HL-60/S4 treated with retinoic acid at 250 ng/mL for 4 days and 3 days (cell line): ENCODE measurements around the gene RIOK2.
"Not testable (repeated sequence)": the region's sequence is repeated elsewhere in the genome, so short reads cannot be mapped to it uniquely, and the experiment has no call there.

Source experiments
- in situ Hi-C: fragments of 300-500 bp; cut with MboI; formaldehyde crosslinking; loops from 2 replicates; pipeline ENCODE4 v1.7.0; 2022; ENCODE audit warnings: low sequenced_read_pairs

RIOK2 gene

GRCh38 chr5:97171703-97172102 lies 11.3 kb downstream of the RIOK2 start:
- in situ Hi-C loops: loop anchor here (25.0 kb wide), 2 partner anchors 284 to 409 kb away; partner anchors contain the start of gene ERAP2

GRCh38 chr5:97167435-97167834 lies 15.6 kb downstream of the RIOK2 start:
- in situ Hi-C loops: loop anchor here (25.0 kb wide), 2 partner anchors 280 to 405 kb away; partner anchors contain the start of gene ERAP2

- in situ Hi-C loops: loop anchor here (25.0 kb wide), 2 partner anchors 278 to 403 kb away; partner anchors contain the start of gene ERAP2
These were observed 17.3 kb downstream of the RIOK2 start for GRCh38 chr5:97165726-97166125.

DNA sequence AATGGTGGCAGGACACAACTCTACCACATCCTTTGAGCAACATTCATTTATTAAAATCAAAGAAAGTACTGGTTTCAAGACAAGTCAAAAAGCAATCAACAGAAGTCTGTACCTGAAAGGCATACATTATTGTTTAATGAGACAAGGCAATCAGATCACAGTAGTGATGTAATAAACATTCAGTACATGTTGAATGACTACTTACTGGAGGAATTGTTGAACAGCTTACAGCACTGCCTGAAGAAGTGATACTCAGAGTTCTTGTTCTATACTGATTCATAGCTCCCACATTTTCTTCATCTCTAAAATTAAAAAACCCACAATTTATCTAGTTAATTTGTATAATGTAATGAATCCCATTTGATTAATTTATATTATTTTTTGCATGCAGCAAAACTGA lies 18.2 kb downstream of the RIOK2 start:
- in situ Hi-C loops: loop anchor here (25.0 kb wide), 2 partner anchors 278 to 403 kb away; partner anchors contain the start of gene ERAP2

GRCh38 chr5:97163790-97164285 lies 19.2 kb downstream of the RIOK2 start:
- in situ Hi-C loops: loop anchor here (25.0 kb wide), 2 partner anchors 277 to 402 kb away; partner anchors contain the start of gene ERAP2

DNA sequence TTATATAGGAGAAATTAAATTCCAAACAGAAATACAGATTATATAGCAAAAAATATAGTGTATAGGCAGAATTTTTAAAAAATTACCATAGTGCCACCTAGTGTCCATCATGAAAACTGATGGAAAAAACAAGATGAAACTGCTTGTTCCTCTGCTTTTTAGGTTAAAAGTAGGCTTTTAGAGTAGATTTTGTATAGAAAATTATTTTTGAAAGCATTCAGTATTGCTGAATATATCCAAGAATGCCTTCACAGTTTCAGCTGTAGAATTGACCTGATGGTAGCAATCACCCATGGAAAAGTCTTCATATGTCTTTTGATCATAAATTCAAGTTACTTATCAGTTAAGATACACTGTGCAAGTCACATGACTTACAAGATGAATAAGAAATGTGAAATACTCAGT lies 19.7 kb downstream of the RIOK2 start:
- in situ Hi-C loops: loop anchor here (25.0 kb wide), 2 partner anchors 276 to 401 kb away; partner anchors contain the start of gene ERAP2

- in situ Hi-C loops: loop anchor here (25.0 kb wide), 2 partner anchors 275 to 400 kb away; partner anchors contain the start of gene ERAP2
These were observed 21.0 kb downstream of the RIOK2 start for GRCh38 chr5:97162045-97162444.

- in situ Hi-C loops: loop anchor here (25.0 kb wide), 2 partner anchors 270 to 395 kb away; partner anchors contain the start of gene ERAP2
These were observed 25.4 kb downstream of the RIOK2 start for GRCh38 chr5:97157689-97158088.

DNA sequence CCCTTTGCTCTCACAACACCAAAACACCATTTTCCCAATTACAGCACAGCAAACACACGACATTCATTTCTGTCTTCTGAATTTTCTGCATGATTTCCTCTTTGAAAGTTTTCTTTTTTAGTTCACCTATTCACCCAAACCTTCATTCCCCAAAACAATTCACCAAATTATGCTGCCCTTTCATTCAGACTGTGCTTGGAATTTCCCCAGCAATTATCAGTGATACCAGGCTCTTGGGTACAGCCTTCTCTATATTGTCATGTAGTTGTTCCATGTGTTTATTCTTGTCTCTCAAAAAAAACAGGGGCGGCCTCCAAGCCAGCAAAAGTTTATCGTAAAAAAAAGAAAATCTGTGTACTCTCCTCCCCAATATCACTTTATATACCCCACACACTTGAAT lies 31.7 kb downstream of the RIOK2 start:
- in situ Hi-C loops: loop anchor here (25.0 kb wide), 2 partner anchors 264 to 389 kb away; partner anchors contain the start of gene ERAP2

DNA sequence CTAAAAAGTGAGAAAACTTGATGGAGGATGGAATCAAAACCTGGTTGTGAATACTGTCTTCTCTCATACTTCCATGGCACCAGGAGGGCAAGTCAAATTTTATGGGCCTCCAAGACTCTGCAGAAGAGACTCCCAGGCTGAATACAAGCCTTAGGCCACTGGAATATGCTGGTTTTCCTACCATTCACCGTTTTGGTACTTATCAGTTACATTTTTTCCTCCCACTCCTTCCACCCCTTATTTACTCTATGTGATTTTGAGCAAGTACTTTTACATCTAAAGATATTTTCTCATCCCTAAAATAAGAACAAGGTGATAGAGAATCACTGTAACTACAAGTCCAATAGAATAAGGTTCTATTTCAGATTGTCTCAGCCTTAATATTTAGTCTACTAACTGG lies 32.6 kb downstream of the RIOK2 start:
- in situ Hi-C loops: loop anchor here (25.0 kb wide), 2 partner anchors 263 to 388 kb away; partner anchors contain the start of gene ERAP2

DNA sequence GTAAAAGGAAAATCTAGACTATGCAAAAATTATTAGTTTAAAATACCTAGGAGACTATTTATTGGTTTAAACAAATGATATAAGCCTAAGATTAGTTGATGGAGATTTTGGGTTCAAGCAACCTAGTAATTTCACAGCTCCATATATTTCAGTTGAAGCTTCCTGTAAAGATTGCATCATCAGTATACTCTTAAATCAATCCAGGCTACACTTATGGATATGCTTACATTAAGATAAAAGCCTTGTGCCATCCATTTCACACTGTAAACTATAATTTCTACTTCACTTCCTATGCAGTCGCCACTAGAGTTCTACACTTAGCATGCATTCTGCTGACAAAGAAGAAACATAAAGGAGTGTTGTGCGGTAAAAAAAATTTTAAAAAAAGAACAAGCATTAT lies 33.3 kb downstream of the RIOK2 start:
- in situ Hi-C loops: loop anchor here (25.0 kb wide), 2 partner anchors 262 to 387 kb away; partner anchors contain the start of gene ERAP2

- in situ Hi-C loops: no loop called here
These were observed 34.8 kb downstream of the RIOK2 start for GRCh38 chr5:97148288-97148687.

GRCh38 chr5:97143704-97144103 lies 39.3 kb downstream of the RIOK2 start:
- in situ Hi-C loops: no loop called here

DNA sequence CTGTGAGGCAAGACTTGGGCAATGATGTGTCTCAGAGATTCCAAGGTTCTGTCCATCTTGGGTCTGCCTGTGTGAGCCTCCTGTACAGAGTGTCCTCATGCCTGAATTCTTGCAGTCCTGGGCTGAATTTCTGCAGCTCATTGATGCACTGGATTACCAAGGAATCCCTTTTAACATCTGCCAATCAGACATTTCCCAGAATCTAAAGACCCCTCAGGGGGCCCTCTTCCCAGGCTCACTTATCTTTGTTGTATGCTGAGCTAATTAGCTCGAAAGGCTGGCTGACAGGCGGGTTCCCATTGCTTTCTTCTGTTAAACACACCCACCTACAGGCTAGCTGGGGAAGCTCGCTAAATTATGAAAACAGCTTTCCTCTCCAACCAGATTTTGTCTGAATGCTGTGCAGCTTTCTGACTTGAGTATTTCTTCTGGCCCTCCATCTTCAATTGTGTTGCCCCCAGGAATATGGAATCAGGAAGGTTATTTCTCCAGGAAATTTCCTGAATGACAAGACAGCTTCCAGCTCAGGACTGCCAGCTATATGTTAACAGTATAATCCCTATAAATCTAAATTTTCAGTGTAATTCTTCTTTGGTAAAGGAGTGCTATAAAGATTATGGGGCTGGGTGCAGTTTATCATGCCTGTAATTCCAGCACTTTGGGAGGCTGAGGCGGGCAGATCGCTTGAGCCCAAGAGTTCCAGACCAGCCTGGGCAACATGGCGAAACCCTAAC lies 40.4 kb downstream of the RIOK2 start, which contains the start of gene LIX1:
LIX1 (minus strand) TSS at position 91 of the 734 bp plus-strand sequence; CDS start at position 56, 35 bp downstream.
- in situ Hi-C loops: no loop called here

DNA sequence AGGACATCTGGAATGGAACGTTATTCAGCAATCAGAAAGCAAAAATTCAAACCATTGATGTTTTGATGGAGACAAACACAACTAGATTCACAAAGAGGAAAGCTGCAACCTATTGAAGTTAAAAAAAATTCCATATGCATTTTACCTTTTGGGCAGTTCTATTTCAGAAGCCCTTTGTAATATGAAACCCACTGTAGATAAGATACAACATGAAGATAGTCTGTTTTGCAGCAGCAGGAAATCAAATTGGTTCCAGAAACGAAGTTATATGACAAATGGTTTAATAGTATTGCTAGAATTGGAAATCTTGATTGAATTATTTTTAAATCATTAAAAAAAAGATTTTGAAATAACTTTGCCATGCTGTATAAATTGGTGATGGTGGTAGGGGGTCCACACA lies 41.5 kb downstream of the RIOK2 start:
- in situ Hi-C loops: no loop called here

DNA sequence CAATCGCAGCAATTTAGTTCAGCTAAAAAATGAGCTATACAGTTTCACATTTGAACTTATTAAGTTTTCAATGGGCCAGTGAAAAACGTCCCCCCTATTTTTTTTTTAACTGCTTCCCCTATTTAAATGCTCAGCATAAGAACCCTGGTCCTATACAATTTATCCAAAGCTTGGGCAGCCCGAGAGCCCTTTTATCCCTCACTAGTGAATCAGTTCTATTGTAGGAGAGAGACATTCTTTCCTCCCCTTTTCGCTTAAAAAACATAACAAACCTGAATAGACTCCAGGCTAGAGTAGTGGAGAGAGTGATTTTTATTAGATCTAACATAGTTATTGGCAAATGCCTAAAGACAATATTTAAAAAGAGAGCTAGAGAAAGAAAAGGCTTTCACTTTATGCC lies 42.0 kb downstream of the RIOK2 start:
- in situ Hi-C loops: no loop called here

DNA sequence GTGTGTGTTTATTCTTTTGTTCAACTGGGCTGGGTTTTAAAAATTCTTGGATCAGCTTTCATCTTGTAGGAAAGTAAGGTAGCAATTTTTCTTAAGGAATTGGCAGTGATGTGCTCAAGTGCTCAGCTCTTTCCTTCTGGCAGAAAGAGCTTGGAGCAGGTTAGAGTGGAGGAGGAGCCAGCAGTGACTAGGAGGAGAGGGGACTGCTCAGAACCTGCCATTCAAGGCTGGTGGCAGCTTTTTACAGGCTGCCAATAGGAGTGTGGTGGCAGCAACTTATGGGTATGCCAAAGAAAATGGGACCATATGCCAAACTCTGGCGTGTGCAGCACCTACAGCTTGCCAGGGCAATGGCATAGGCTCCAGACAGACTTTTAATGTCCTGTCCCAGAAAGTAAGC lies 42.8 kb downstream of the RIOK2 start:
- in situ Hi-C loops: not testable (repeated sequence)

DNA sequence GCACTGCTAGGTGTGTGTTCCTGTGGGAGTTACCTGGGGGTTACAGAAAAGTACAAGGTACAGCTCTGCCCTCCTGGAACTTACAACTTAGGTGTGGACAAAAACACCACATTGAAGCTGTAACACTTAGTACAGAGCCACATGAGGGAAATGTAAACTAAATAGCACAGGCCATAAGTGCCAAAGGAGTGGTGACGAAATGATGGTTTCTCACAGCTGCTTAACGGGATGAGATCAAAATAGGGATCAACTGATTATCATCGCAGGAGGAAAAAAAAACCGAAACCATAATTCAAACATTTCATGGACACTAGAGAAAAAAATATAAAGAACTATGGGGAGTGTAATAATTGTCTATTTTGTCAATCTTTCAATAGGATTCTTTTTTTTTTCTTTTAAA lies 46.6 kb downstream of the RIOK2 start:
- in situ Hi-C loops: no loop called here

DNA sequence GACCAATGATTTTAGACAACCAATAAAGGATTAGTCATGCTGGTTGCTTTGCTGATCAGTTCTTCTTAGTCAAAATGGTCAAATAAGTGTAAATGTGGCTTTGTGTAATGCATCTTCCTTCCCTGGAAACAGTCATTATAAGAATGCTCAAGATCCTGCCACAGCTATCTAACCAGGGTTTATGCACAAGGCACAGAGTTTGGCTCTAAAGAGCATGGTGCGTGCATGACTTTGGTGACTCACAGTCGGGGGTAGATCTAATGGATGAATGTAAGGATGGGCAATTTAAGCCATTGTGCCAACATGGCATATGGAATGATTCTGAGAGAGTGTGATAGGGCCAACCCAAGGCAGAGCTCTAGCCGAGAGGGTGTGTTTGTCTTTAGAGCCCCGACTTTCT lies 47.2 kb downstream of the RIOK2 start:
- in situ Hi-C loops: no loop called here

- in situ Hi-C loops: no loop called here
These were observed 48.4 kb downstream of the RIOK2 start for GRCh38 chr5:97134634-97135033.

GRCh38 chr5:97133101-97133500 lies 49.9 kb downstream of the RIOK2 start:
- in situ Hi-C loops: no loop called here

GRCh38 chr5:97131921-97132320 lies 51.1 kb downstream of the RIOK2 start:
- in situ Hi-C loops: no loop called here
